ENCODE data around the gene TMEM271. TPM values are rescaled to one million over a fixed set of nuclear protein-coding genes. Genes with fewer than 3 reads are reported as not detected.

The TMEM271 gene
- polyA plus RNA-seq, 3 donors, result 0.09 TPM; not detected in 2

- no peak for DNase-seq
Observed at GRCh38 chr4:581181-581580, 5.1 kb upstream of the TMEM271 start.

DNA sequence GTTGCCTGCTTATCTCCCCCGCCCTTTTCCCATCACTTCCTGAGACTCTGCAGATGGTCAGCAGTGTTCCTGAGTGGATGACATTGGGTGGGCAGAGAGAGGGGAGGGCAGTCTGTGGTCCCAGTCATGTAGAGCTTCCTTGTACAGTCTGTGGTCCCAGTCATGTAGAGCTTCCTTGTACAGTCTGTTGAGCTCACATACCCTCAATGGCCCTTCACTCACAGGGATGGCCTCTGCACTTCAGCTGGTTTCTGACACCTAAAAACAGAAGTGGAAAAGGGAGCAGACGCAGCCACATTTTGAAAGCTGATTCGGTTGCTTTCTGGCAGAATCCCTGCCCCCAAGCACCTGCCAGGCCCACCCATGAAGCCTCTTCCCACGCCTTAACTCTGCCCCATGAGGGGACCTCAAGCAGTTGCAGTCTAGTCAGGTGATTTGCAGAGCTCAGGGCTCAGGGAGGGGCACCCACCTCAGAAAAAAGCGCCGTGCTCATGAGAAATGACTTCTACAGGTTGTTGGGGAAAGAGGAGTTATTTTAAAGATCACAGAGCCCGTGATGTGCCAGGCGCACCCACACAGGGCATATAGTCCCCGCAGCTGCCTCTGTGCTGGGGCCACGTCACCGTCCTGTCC lies 3.6 kb upstream of the TMEM271 start:
- DNase-seq, result no peak

DNA sequence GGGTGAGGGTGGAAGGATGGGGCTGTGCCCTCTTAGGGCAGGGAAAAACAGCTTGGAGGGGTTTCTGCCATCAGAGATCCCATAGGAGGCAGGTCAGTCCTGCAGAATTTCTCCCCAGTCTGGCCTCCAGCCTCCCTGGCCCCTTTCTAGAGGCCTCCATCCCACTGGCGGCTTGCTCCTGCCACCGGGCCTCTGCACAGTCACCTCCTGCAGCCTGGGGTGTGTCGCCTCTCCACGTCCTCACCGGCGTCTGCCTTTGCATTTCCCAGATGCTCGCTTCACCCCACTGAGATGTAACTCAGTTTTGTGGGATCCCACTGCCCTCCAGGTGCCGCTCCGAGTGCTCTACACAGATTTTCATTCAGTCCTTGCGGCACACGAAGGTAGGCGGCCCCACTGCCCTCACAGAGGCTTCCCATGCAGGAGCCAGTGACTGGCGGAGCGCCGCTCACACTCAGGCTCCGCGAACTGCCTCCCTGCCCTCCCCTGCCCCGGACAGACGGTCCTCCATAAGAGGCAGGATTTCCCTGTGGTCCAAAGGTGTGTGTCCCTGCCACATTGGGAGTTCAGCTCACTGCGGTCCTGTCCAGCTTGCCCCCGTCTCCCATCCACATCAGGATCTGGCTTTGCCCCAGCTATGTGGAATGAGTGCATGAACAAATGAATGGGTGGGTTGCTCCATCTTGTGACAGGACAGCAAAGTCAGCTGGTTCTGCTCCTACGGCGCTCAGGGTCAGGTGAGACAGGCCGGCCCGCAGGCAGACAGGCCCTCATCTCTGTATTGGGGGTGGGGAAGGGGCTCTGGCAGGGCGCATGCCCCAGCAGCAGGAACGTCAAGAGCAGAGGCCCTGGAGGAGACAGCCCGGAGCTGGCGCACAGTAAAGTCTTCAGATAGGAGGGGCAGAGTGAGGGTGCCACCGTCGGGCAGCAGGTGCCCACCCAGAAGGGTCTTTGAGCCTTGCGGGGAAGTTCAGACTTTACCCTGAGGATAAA lies 2.7 kb upstream of the TMEM271 start:
- DNase-seq, result no peak

DNA sequence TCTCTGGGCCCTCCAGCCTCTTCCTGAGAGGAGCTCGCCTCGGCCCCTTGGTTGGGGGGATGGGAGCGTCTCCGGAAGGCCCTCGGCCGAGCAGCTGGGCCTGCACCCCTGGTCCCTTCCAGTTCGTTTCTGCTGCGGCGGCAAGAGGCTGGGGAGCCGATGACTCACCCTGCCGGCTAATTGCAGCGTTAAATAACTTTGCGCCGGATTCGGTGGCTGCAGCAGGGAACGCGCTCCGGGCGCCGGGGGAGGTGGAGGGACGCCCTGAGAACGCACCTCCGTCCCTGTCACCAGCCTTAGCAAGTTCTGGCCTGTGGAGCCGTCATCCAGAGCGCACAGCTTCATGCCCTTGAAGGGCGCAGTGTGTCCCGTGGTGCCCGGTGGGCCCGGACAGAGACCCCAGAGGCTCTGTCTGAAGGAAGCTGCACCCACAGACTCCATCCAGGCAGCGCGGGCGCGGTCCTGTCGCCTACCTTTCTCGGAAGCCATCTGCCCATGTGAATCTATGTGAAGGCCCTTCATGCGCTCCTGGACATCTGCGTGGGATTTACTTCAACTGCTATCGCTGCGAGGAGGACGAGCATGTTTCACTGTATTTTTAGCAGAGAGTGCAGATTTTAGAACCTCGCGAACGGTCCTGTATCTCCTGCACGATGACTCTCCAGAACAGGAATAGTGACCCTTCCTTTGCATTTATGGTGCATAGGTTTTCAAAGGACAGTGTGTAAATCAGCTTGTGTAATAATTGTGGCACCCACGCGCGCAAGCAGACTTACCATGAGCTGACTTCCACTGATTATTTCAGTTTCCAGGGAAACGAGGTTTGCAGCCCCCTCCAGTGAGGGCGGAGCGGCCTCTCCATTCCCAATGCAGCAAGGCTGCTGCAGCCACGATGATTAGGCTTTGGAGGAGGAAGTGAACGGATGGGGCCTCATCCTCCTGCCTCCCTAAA lies 1.7 kb upstream of the TMEM271 start:
- peak; percentile 22 for DNase-seq

DNA sequence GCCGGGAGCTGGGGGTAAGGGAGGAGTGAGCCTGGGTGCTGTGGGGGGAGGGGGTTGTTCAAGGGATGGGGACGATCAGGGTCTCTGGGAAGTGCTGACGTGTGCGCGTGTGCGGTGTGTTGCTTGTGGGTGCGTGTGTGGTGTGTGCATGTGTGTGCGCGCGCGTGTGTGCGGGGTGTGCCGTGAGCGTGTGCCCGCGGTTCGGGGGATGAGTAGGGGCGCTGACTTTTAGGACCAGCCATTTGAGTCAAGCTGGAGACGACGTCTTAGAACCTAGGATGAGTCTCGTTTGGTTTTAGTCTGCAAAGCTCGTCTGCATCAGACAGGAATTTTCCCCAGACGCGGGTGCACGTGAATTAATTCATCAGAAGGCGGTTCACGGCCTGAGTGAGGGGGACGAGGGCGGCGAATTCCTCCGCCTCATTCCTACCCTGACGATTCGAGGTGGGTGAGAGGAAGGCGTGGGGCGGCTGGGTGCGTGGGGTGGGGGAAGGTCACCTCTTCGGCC lies 950 bp upstream of the TMEM271 start:
- no peak for DNase-seq

DNA sequence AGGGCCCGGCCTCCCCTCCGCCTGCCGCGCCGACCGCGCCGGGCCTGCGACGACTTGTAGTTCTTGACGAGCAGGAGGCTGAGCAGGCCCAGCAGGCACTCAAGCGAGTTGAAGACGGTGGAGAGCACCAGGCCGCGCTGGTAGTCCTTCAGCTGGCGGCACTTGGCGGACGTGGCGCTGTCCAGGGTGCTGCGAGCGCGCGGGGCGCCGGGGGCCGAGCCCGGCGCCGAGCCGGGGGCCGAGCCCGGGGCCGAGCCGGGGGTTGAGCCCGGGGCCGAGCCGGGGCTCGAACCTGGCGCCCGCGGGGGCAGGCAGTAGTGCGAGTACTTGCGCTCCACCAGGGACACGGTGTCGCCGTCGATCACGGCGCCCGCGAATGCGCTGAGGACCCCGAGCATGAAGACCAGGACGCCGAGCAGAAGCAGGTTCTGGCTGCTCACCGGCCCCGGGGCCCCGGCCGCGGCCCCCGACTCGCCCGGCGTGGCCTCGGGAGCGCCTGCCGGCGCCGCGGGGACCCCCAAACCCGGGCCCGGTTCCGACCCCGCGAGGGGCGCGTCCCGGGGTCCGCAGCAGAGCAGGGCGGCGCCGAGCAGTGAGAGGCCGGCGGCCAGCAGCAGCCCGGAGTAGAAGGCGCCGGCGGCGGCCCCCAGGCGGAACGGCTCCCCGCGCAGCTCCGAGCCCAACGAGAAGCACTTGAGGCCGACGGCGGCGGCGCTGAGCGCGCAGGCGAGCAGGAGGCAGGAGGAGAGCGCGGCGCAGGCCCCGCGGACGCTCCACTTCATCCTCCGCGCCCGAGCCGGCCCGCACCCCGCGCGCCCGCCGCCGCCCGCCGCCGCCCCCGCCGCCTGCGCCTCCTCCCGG lies 584 bp downstream of the TMEM271 start:
- DNase-seq, result peak; percentile 79

DNA sequence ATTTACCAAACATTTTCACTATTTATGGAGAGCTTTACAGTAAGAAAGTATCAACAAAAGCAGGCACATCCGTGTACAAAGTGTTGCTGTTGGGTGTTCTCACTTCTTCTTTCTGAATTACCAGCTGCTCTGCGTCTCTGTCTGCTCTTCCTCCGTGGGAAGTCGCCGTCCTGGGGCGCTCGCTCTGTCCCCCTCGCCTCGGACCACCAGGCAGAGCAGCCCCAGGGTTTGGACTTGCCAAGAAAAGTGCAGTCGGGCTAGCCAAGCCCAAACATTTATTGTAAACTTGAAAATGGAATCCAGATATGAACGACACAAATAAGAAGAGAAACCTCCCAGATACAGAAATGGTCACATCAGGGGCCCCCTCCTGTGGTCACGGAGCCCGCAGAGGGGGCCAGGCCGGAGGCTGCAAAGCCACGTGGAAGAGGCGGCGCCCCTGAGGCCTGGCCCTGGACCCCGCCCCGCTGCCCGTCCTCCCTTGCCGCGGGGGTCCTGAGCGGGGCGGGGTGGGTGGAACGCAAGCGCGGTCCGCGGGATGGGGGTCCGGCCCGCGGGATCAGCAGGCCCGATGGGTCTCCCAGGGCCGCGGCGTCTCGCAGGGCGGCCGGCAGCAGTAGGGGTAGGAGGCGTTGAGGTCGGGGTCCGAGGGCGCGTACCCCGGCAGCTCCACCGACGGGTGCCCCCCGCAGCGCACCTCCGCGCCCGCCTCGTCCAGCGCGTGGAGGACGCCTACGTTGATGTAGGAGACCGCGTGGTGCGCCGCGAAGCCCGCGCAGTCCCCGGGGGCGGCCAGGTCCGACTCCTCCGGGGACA lies 1.5 kb downstream of the TMEM271 start:
- no peak for DNase-seq

DNA sequence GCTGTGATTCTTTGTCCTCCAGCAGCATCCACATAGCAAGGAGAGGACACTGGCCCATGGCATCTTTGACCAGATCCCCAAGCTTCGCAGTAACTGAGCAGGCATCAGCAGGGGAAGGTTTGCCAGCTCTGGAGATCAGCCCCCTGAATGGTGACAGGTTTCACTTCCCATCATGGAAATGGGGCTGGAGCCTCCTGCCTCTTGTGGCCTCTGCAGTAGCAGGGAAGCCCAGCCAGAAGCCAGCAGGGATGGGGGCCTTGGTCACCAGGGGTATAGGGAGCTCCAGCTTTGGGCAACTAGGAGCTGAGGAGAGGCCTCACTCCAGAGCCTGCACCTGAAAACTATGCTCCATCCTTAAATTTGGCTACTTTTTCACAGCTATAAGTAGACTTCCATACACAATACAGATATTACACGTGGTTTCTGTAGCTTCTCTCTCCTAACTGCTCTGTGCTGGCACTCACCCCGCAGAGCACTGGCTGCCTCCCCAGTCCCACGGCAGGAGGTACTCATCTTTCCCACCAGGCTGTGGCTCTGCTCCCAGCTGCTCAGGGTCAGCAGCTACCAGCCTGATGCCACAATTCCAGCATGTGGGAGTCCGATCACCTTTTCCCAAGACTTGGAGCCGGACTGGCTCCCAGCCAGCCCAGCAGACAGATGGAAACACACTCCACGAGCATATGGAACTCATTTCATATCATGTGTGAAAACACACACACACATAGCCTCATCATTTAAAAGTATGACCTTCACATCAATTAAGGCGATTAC lies 2.8 kb downstream of the TMEM271 start:
- no peak for DNase-seq

- DNase-seq, result no peak
Observed at GRCh38 chr4:572594-572993, 3.5 kb downstream of the TMEM271 start.

- DNase-seq, result no peak
Observed at GRCh38 chr4:571838-572572, 4.1 kb downstream of the TMEM271 start.

GRCh38 chr4:570754-571153 lies 5.3 kb downstream of the TMEM271 start:
- DNase-seq, result no peak

DNA sequence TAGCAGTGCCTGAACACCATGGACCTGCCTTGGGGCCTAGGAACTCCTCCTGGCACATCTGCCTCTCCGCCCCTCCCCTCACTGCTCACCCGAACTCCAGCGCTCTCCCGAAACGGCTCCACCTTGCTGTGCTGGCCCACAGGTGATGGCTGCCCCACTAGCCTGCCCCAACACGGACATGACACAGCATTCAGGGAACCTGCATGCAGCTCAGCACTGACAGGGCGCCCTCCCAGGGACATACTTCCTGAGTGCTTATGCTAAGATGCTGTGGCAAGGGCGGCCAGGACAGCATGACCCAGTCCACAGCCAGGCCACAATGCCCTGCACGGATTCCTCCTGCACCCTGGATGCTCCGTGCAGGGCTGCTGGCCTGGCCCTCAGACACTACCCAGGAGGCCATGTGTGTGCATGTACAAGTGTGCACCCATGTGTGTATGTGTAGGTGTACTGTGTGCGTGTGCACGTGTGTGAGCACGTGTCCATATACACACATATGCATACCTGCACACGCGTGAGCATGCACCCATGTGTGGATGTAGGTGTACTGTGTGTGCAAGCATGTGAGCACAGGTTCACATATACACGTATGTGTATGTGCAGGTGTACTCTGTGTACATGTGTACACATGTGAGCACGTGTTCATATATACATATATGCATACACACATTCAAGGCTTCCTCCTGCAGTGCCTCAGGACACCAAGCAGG lies 6.0 kb downstream of the TMEM271 start:
- DNase-seq, result no peak

DNA sequence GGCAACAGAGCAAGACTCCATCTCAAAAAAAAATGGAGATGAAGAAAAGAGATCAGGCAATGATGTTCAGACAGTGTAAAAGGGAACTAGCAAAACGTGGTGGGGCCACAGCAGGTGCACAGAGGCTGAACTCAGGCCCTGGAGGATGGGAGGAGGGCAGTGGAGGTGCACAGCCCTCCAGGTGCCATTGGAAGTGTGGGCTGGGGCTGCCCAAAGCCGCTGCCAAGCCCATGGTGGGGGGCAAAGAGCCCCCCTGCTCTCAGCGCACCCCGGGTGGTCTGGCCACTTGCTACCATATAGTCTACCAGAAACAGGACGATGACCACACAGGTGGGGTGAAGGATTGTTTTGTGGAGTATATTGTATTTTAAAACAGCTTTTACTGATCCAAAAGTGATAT lies 7.1 kb downstream of the TMEM271 start:
- DNase-seq, result no peak

GRCh38 chr4:568351-568652 lies 7.8 kb downstream of the TMEM271 start:
- no peak for DNase-seq

- no peak for DNase-seq
Observed at GRCh38 chr4:567457-568350, 8.4 kb downstream of the TMEM271 start.

- DNase-seq, result no peak
Observed at GRCh38 chr4:566508-567295, 9.4 kb downstream of the TMEM271 start.
